ENCODE data around the gene ABCA7.

ABCA7 gene

GRCh38 chr19:1070931-1071791 is 31.3 kb downstream of the ABCA7 start:
- no peak for DNase-seq (ENCODE audit: low read depth, low spot score)

DNA sequence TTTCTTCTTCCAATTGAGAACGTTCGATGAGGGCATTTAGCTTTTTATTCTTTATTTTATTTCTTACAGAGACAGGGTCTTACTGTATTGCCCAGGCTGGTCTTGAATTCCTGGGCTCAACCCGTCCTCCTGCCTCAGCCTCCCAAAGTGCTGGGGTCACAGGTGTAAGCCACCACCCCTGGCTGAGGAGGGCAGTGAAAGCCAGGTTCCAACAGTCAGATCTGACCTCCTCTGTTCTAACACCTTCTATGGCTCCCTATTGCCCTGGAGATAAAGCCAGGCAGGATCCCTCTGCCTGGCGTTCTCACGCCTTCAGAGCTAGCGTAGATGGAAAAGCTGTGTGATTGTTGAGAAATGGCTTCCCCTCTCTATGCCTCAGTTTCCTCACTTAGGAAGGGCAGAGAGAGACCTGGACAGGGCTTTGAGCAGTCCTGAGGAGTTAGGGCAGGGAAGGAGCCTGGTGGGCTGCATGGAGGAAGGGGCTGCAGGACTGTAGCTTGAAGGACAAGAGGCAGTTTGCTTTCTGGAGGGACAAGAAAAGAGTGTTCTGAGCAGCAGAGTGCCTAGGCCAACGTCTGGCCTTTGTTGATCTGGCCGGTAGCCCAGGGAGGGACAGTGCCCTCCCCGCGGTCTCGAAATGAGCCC is 32.6 kb downstream of the ABCA7 start:
- DNase-seq (ENCODE audit: low read depth, low spot score) = no peak

DNA sequence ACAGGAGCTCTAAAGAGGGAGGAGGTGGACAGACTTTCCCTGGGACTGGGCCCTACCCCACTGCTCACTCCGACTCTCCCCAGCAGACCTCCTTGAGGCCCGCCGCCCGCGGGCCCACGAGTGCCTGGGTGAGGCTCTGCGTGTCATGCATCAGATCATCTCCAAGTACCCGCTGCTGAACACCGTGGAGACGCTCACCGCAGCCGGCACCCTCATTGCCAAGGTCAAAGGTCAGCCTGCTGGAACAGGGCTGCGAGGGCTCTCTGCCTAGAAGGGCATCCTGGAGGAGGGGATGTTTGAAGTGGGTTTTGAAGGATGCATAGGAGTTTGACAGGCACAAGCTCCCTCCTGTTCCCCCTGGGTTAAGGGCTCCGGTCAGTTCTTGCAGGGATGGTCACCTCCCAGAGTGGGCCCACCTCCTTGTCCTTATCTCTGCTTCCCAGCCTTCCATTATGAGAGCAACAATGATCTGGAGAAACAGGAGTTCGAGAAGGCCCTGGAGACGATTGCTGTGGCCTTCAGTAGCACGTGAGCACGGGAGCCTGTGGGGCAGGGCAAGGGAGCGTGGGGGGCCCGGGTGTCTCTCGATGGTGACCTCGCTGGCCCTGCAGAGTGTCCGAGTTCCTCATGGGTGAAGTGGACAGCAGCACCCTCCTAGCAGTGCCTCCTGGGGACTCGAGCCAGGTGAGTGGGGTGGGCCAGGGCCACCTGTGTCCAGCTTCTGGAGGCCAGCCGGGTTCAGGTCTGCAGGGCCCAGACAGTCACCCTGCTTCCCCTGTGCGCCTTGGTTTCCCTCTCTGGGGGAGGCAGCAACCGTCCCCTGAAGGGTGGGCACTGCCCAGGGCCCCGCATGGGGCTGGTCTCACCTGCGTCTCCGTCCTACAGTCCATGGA is 33.4 kb downstream of the ABCA7 start:
- DNase-seq (ENCODE audit: low read depth, low spot score) = no peak

DNA sequence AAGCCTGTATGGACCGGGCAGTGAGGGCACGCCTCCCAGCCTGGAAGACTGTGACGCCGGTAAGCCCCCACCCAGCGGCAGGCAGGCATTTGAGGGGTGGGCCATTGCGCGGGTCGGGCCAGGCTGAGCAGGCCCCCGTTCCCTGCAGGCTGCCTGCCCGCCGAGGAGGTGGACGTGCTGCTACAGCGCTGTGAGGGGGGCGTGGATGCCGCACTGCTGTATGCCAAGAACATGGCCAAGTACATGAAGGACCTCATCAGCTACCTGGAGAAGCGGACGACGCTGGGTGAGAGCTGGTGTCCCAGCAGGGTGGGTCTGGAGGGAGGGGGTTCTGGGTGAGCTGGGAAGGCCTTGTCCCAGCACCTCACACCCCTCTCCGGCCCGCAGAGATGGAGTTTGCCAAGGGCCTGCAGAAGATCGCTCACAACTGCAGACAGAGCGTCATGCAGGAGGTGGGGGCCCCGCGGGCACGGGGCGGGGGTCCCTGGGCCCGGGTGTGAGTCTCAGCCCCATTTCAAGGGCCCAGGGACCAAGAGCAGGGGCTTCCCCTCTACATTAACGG is 34.1 kb downstream of the ABCA7 start:
- no peak for DNase-seq (ENCODE audit: low read depth, low spot score)

DNA sequence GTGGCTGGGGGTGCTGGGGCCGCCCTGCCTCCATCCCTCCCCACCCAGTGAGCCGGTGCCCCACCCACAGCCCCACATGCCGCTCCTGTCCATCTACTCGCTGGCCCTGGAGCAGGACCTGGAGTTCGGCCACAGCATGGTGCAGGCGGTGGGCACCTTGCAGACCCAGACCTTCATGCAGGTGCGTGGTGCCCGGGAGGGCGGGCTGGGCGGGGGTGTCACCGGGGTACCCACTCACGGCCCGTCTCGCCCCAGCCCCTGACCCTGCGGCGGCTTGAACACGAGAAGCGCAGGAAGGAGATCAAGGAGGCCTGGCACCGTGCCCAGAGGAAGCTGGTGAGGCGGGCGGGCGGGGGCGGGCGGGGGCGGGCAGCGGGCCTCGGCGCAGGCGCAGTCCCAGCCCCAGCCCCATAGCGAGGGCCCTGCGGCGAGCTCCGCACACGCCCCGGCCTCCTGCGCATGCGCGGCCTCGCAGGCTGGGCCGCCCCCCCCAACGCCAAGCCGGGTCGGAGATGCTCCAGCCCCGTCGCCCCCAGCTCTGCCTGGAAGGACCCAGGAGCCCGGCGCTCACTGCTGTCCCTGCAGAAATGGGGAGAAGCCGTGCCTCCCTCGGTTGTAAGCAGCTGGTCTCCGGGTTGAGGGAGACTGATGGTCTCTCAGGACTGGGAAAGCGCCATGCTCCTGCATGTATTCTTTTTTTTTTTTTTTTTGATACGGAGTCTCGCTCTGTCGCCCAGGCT is 34.8 kb downstream of the ABCA7 start:
- DNase-seq (ENCODE audit: low read depth, low spot score) = no peak

GRCh38 chr19:1076046-1076386 is 36.1 kb downstream of the ABCA7 start:
- DNase-seq (ENCODE audit: low read depth, low spot score) = no peak

GRCh38 chr19:1076951-1077350 is 37.0 kb downstream of the ABCA7 start:
- DNase-seq (ENCODE audit: low read depth, low spot score) = no peak

GRCh38 chr19:1079566-1080111 is 39.7 kb downstream of the ABCA7 start:
- DNase-seq (ENCODE audit: low read depth, low spot score) = no peak

DNA sequence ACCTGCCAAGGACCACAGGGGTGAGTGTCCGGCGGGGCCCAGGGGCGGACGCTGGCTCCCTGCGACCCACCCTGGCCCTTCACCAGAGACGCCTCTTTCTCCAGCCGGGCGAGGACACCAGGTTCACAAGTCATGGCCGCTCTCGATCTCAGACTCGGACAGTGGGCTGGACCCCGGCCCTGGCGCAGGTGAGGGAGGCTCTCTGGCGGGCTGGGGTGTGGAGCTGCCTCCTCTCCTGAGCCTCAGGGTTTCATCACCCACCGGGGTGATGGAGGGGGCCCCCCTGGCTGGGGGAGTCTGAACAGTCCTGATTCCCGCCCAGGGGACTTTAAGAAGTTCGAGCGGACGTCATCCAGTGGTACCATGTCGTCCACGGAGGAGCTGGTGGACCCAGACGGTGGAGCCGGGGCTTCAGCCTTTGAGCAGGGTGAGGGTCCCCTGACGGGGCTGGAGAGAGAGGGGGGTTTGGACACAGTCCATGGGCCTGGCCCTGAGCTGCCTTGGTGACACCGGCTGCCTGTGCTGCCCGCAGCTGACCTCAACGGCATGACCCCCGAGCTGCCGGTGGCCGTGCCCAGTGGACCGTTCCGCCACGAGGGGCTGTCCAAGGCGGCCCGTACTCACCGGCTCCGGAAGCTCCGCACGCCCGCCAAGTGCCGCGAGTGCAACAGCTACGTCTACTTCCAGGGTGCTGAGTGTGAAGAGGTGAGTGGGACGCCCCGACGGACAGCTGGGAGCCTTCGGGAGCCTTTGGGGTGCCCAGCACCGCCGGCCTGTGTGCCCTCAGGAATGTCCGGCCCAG is 40.7 kb downstream of the ABCA7 start:
- DNase-seq (ENCODE audit: low read depth, low spot score) = no peak

- no peak for DNase-seq (ENCODE audit: low read depth, low spot score)
Observed at GRCh38 chr19:1081301-1082164, 41.6 kb downstream of the ABCA7 start.

DNA sequence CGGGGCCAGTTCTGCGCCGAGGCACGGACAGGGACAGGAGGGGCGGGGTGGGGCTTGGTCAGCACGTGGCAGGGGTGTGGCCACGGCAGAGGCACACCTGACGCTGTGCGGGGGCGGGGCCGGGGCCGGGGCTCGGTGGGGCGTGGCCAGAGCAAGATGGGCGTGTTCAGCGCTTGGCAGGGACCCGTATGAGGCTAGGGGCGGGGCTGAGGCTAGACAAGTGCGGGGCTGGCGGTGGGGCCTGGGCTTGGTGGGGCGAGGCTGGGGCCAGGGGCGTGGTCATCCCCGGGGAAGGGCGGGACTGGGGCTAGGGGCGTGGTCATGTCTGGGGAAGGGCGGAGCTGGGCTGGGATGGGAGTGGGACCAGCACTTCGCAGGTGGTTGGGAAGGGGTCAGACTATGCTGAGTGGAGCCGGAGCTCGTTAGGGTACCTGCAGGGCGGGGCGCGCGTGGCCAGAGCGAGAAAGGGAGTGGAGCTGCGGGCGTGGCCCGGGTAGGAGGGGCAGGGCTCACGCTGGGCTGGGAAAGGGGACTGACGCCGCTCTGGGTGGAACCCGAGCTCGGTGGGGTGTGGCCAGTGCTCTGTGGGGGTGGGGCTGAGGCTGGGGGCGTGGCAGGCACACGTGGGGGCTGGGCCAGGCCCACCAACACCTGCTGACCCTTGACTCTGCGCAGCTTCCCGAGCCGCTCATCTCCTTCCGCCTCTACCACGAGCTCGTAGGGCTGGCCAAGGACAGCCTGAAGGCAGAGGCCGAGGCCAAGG is 42.4 kb downstream of the ABCA7 start:
- no peak for DNase-seq (ENCODE audit: low read depth, low spot score)

- no peak for DNase-seq (ENCODE audit: low read depth, low spot score)
Observed at GRCh38 chr19:1082928-1083816, 43.3 kb downstream of the ABCA7 start.

- DNase-seq (ENCODE audit: low read depth, low spot score) = no peak
Observed at GRCh38 chr19:1084024-1084868, 44.3 kb downstream of the ABCA7 start.

DNA sequence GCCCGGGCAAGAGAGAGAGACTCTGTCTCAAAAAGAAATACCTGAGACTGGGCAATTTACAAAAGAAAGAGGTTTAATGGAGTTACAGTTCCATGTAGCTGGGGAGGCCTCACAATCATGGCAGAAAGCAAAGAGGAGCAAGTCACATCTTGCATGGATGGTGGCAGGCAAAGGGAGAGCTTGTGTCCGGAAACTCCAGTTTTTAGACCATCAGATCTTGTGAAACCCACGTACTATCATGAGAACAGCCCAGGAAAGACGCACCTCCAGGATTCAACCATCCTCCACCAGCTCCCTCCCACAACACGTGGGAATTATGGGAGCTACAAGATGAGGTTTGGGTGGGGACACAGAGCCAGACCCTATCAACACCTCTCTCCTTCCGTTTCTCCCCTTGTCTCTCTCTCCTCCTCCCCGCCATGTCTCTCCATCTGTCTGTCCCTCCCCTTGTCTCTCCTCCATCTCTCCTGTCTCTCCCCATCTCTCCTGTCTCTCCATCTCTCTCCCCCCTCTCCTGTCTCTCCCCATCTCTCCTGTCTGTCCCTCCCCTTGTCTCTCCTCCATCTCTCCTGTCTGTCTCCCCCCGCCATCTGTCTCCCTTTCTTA is 45.2 kb downstream of the ABCA7 start:
- DNase-seq (ENCODE audit: low read depth, low spot score) = no peak

DNA sequence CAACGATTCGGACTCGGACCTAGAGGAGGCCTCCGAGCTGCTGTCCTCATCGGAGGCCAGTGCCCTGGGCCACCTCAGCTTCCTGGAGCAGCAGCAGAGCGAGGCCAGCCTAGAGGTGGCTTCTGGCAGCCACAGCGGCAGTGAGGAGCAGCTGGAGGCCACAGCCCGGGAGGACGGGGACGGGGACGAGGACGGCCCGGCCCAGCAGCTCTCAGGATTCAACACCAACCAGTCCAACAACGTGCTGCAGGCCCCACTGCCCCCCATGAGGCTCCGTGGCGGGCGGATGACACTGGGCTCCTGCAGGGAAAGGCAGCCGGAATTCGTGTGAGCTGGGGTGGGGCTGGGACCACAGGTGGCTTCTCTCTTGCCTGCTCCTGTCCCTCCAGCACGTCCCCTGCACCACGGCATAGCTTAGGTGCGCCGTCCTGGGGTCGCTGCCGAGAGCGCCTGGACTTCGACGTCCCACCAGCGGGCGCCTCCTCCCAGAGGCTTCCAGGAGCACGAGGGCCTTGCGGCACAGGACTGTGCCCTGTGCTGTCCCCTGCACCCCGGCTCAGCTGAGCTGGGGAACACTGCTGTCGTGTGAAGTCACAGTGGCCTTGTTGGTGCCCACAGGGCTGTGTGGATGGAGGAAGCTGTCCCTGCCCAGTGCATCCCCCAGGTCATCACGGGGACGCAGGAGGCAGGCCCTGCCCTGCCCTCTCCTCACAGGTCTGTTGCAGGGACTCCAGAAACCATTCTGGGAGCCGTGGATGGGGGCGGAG is 46.0 kb downstream of the ABCA7 start:
- no peak for DNase-seq (ENCODE audit: low read depth, low spot score)

Measured in brain pericyte (primary cell).